GM06990 (cell line): ENCODE measurements around the gene CLSTN2.

ENCODE experiments used
- DNase-seq: peaks from one replicate; pipeline ENCODE4 v3.0.0-alpha.2; 2011; ENCODE audit not compliant: insufficient read length; ENCODE audit errors: extremely low read depth
- H3K27me3 ChIP-seq: replicated peaks from 2 replicates; pipeline ENCODE4 v1.6.0; 2011; ENCODE audit warnings: low read length; ENCODE audit not compliant: control insufficient read depth, insufficient read depth
- H3K36me3 ChIP-seq: 2 replicates; pipeline ENCODE4 v1.5.1; 2011; ENCODE audit warnings: low read length; ENCODE audit not compliant: control insufficient read depth, insufficient read depth
- H3K4me3 ChIP-seq: replicated peaks from 2 replicates; pipeline ENCODE4 v1.5.1; 2011; ENCODE audit warnings: low read depth, mild to moderate bottlenecking, control low read depth, low read length
- TF ChIP-seq, protein P1 (sequence below): IDR thresholded peaks from 2 replicates; pipeline ENCODE4 v1.5.1; 2011; ENCODE audit warnings: low read length, control low read depth, mild to moderate bottlenecking, inconsistent platforms; ENCODE audit not compliant: insufficient read depth, poor library complexity, severe bottlenecking

Gene CLSTN2

DNA sequence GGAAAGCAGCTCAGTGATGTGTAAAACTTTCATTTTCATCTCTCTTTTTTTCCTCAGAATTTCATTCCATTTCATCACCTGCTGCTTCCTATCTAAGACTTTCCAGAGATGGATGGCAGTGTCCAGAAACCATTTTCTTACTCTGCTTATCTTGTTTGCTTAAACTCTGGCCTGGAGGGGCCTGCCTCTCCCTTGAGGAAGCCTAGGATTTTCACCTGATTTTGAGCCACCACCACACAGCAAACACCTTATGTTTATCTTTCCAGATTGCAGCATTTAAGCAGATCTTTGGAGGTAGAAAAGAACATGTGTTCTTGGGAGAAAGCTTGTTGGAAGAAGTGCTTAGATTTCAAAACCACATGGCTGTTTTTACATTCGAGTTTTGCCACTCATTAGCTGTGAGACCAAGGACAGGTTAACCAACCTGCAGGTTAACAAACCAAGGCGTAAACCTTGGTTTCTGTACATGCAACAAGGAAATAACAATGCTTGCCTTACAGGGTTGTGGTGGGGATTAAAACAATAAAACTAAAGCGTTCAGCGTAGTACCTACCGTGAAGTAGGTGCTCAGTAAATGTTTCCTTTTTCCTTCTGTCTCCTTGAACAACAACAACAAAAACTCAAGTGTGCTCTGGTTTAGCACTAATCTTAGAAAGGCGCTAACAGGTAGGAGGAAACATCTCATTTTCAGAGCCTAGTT is 120.3 kb downstream of the CLSTN2 start:
- DNase-seq = no peak
- no peak overlapping the region for H3K4me3 ChIP-seq
- TF ChIP-seq, protein P1, sequence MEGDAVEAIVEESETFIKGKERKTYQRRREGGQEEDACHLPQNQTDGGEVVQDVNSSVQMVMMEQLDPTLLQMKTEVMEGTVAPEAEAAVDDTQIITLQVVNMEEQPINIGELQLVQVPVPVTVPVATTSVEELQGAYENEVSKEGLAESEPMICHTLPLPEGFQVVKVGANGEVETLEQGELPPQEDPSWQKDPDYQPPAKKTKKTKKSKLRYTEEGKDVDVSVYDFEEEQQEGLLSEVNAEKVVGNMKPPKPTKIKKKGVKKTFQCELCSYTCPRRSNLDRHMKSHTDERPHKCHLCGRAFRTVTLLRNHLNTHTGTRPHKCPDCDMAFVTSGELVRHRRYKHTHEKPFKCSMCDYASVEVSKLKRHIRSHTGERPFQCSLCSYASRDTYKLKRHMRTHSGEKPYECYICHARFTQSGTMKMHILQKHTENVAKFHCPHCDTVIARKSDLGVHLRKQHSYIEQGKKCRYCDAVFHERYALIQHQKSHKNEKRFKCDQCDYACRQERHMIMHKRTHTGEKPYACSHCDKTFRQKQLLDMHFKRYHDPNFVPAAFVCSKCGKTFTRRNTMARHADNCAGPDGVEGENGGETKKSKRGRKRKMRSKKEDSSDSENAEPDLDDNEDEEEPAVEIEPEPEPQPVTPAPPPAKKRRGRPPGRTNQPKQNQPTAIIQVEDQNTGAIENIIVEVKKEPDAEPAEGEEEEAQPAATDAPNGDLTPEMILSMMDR = no peak
- no peaks in the 10 kb centered on the region for H3K36me3 ChIP-seq
- no peaks in the 10 kb centered on the region; the same call in 1 of the 2 replicates for H3K27me3 ChIP-seq

- TF ChIP-seq, protein P1 = no peak
- no peak for DNase-seq
- H3K4me3 ChIP-seq = no peak overlapping the region
- H3K36me3 ChIP-seq = no peaks in the 10 kb centered on the region
- H3K27me3 ChIP-seq = no peaks in the 10 kb centered on the region; the same call in 1 of the 2 replicates
These were observed 121.1 kb downstream of the CLSTN2 start for GRCh38 chr3:140056047-140056446.

- no peaks in the 10 kb centered on the region for H3K27me3 ChIP-seq
- TF ChIP-seq, protein P1 = no peak
- no peak for DNase-seq
- H3K36me3 ChIP-seq = no peaks in the 10 kb centered on the region
- H3K4me3 ChIP-seq = no peak overlapping the region
These were observed 126.2 kb downstream of the CLSTN2 start for GRCh38 chr3:140061211-140061610.

GRCh38 chr3:140062461-140062860 is 127.5 kb downstream of the CLSTN2 start:
- Histone ChIP-seq H3K27me3 (no peaks in the 10 kb centered on the region), H3K4me3 (no peak overlapping the region), H3K36me3 (no peaks in the 10 kb centered on the region)
- DNase-seq = no peak
- TF ChIP-seq, protein P1 = no peak

- TF ChIP-seq, protein P1 = no peak
- H3K36me3 ChIP-seq = no peaks in the 10 kb centered on the region
- no peaks in the 10 kb centered on the region for H3K27me3 ChIP-seq
- no peak overlapping the region for H3K4me3 ChIP-seq
- no peak for DNase-seq
These were observed 132.5 kb downstream of the CLSTN2 start for GRCh38 chr3:140067487-140067886.
